Measurements from ENCODE around the gene ZNF524. TPM values are rescaled to one million over a fixed set of nuclear protein-coding genes. Genes with fewer than 3 reads are reported as not detected.
A peak's percentile ranks its signal among the peaks of the same experiment; 100 is the strongest.

ZNF524 gene
- total RNA-seq, 3 donors from 2014 or later, result 25.5 to 27.1 (median 26.5) TPM

DNA sequence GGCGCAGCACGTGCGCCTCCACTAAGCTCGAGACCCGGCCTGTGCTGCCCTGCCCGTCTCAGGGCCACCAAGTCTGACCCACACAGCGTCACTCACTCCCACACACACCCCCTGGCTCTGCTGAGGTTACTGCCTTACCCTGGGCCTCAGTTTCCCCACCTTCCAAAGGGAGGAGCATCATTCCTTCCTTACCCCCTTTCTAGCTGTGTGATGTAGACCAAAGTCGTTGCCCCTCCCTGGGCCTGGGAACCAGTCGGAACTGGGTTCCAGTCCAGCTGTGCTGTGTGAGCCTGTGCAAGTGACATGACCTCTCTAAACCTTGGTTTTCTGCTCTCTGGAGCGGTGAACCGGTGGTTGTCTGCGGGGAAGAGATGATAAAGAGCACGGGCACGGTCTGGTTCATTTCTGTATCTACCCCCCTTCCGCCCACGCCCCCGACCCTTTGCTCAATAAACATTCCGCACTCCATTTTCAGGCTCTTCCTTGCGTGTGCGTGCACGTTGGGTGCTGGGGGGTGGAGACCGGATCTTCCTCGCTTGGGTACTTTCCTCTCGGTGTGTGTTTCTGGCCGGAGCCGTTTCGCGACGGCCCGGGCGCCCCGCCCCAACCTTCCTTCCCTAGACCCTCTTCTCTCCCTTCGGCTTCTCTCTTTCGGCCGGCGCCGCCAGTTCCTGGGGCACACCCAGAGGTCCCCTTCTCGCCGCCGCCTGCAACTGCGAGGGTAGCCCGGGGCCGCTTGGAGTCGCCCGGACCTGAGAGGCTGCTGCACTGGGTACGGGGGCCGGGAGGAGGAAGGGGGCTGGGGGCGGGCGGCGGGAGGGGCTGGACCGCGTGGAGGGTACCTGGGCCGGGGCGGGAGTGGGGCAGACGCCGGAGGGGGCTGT is 43.2 kb downstream of the ZNF524 start, which contains the start of gene ZNF581:
ZNF581 (plus strand) TSS at position 647 of the 884 bp plus-strand sequence. CDS start 923 bp downstream, outside the sequence.
- TF ChIP-seq, protein P1, sequence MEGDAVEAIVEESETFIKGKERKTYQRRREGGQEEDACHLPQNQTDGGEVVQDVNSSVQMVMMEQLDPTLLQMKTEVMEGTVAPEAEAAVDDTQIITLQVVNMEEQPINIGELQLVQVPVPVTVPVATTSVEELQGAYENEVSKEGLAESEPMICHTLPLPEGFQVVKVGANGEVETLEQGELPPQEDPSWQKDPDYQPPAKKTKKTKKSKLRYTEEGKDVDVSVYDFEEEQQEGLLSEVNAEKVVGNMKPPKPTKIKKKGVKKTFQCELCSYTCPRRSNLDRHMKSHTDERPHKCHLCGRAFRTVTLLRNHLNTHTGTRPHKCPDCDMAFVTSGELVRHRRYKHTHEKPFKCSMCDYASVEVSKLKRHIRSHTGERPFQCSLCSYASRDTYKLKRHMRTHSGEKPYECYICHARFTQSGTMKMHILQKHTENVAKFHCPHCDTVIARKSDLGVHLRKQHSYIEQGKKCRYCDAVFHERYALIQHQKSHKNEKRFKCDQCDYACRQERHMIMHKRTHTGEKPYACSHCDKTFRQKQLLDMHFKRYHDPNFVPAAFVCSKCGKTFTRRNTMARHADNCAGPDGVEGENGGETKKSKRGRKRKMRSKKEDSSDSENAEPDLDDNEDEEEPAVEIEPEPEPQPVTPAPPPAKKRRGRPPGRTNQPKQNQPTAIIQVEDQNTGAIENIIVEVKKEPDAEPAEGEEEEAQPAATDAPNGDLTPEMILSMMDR (IDR thresholded peaks at IDR 0.05), result no peak
- intact Hi-C loops (cut with DNase I, micrococcal nuclease), result no loop called here
- Histone ChIP-seq H3K36me3 (ENCODE audit: low read depth) (no peaks in the 10 kb centered on the region), H3K4me1 (ENCODE audit: low read depth) (peaks cover 31% of the 10 kb centered on the region), H3K4me3 (peak within 1 kb of the TSS; percentile 68), H3K9me3 (no peaks in the 10 kb centered on the region)
- ATAC-seq (peak; percentile 74), DNase-seq (peak; percentile 82 to 89 (median 87))

DNA sequence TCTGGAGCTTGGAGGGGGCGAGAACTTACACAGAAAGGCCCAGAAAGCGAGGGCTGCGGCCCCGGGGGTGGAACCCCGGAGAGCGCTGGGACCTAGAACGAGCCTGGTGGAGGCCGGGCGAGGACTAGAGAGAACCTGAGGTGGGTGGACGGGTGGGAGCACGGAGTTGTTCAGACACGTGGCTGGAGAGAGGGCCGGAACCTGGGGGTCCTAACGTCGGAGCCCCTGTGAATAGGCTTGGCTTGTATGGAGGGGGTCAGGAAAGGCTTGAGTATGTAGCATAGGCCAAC is 43.7 kb downstream of the ZNF524 start:
- H3K36me3 ChIP-seq (ENCODE audit: low read depth), result no peaks in the 10 kb centered on the region

DNA sequence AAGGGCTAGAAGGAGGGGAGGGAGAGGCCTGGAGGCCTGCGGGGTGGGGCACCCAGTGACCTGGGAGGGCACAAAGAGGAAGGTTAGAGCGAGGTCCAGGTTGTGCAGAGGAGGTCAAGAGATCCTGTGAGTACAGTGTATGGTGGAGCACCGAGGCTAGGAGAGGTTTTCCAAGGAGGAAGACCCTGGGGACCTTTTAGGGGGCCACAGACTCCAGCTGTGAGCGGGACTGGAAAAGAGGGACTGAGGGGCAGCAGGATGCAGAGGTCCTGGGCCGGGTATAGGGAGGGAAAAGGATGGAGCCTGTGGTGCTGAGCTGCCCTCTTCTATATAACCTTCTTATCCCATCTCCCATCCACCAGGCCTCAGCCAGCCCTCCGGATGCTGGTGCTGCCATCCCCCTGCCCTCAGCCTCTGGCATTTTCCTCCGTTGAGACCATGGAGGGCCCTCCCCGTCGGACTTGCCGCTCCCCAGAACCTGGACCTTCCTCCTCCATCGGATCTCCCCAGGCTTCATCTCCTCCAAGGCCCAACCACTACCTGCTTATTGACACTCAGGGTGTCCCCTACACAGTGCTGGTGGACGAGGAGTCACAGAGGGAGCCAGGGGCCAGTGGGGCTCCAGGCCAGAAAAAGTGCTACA is 44.2 kb downstream of the ZNF524 start:
- Histone ChIP-seq H3K9me3 (no peaks in the 10 kb centered on the region), H3K4me3 (peak overlapping the region; percentile 68), H3K36me3 (ENCODE audit: low read depth) (no peaks in the 10 kb centered on the region), H3K4me1 (ENCODE audit: low read depth) (peaks cover 36% of the 10 kb centered on the region)
- no peak for ATAC-seq
- intact Hi-C loops (cut with DNase I, micrococcal nuclease), result no loop called here
- TF ChIP-seq, protein P1 (IDR thresholded peaks at IDR 0.05), result no peak
- no peak for DNase-seq

More for the DNA sequence above, 43.7 kb downstream of the ZNF524 start:
- no peaks in the 10 kb centered on the region for H3K9me3 ChIP-seq
- TF ChIP-seq, protein P1 (IDR thresholded peaks at IDR 0.05), result no peak
- peaks cover 35% of the 10 kb centered on the region for H3K4me1 ChIP-seq (ENCODE audit: low read depth)
- DNase-seq, result peak; percentile 26 to 61 (median 58)
- intact Hi-C loops (cut with DNase I, micrococcal nuclease), result no loop called here
- H3K4me3 ChIP-seq, result peak overlapping the region; percentile 68
- no peak for ATAC-seq

DNA sequence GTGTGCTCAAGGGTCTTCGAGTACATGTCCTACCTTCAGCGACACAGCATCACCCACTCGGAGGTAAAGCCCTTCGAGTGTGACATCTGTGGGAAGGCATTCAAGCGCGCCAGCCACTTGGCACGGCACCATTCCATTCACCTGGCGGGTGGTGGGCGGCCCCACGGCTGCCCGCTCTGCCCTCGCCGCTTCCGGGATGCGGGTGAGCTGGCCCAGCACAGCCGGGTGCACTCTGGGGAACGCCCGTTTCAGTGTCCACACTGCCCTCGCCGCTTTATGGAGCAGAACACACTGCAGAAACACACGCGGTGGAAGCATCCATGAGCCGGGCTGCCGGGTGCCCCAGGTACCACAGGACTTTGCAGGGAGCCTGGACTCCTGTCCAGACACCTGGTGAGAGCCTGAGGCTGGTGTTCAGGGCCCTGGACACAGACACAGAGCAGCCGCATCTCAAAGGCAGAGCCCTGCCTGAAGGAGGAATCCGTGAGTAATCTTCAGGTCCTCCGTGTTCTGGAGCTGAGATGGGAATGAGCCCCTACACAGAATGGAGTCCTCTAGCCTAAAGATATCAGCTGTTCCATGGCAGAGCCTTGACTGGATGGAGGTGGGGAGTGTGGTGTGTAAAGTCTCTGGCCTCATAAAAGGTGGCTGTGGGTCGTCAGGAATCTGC is 44.9 kb downstream of the ZNF524 start:
- DNase-seq, result peak in 1 of 3 donors; percentile 55
- no peaks in the 10 kb centered on the region for H3K36me3 ChIP-seq (ENCODE audit: low read depth)
- intact Hi-C loops (cut with DNase I, micrococcal nuclease), result no loop called here
- no peak overlapping the region for H3K4me3 ChIP-seq
- peaks cover 31% of the 10 kb centered on the region for H3K4me1 ChIP-seq (ENCODE audit: low read depth)
- TF ChIP-seq, protein P1 (IDR thresholded peaks at IDR 0.05), result no peak
- no peak for ATAC-seq
- H3K9me3 ChIP-seq, result no peaks in the 10 kb centered on the region

DNA sequence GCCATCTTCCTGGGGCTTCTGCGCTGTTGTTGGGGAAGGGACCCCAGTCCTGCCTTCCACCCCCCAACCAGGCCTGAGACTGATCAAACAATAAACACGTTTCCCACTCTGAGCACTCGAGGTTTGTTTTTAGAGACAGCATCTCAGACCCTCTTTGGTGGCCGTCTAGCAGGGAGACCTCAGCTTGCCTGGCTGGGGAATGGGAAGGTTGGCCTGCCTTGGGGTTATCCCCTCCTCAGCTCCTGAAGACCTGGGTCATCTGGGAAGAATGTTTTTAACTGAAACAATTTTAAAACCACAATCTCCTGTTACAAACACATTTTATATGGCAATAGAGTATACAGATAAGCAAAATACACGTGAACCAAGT is 45.4 kb downstream of the ZNF524 start:
- H3K36me3 ChIP-seq (ENCODE audit: low read depth), result no peaks in the 10 kb centered on the region
- intact Hi-C loops (cut with DNase I, micrococcal nuclease), result no loop called here
- H3K4me1 ChIP-seq (ENCODE audit: low read depth), result peaks cover 27% of the 10 kb centered on the region
- TF ChIP-seq, protein P1 (IDR thresholded peaks at IDR 0.05), result no peak
- ATAC-seq, result no peak
- no peaks in the 10 kb centered on the region for H3K9me3 ChIP-seq
- no peak overlapping the region for H3K4me3 ChIP-seq
- no peak for DNase-seq

Data from mucosa of descending colon (tissue), 3 donors.